Measurements from ENCODE around the gene CEBPB.

Gene CEBPB

GRCh38 chr20:50230871-50231560, 40.4 kb downstream of the CEBPB start:
- DNase-seq: no peak

DNA sequence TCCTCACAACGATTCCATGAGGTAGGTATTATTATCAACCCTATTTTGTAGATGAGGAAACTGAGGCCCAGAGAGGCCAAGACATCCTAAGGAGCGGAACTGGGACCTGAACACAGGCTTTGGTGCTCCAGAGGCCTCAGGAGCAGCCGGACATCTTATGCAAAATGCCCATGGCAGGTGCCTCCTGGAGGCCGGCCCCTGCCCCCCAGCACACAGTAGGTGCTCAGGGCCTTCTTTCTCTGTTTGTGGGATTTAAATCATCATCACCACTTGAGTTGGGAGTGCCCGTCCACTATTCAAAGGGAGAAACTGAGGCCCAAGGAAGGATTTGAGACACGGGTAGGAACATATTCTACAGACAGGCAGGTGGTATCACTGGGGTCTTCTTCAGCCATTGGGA, 41.2 kb downstream of the CEBPB start:
- no peak for DNase-seq

DNA sequence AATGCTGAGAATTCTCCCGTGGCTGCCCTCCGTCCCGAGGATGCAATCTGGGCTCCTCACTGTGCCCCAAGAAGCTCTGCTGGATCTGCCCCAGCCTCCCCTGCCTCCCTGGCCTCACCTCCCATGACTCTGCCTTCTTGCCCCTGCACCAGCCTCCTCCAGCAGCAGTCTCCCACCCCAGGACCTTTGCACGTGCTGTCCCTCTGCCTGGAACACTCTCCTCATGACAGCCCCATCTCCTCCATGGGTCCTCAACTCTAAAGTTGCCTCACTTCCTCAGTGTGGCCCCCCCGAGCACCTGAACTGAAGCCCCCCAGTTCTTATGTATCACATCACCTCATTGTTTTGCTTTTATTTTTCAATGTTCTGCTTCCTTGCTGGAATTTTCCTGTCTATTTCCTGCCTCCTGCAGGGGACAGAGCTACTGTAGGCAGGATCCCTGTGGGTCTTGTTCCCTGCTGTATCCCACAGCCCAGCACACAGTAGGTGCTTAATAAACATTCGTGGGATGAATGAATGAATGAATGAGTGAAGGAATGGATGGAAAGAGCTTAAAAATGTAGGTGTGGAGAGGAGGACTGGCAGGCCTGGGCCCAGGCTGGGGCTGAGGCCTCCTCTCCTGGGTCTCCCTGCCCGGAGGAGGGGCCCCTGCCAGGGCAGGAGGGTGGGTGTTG, 42.2 kb downstream of the CEBPB start:
- DNase-seq: no peak

GRCh38 chr20:50233325-50234212, 42.9 kb downstream of the CEBPB start:
- no peak for DNase-seq

GRCh38 chr20:50234288-50234687, 43.7 kb downstream of the CEBPB start:
- no peak for DNase-seq

- no peak for DNase-seq
Measured at GRCh38 chr20:50237349-50237748, 46.7 kb downstream of the CEBPB start.

DNA sequence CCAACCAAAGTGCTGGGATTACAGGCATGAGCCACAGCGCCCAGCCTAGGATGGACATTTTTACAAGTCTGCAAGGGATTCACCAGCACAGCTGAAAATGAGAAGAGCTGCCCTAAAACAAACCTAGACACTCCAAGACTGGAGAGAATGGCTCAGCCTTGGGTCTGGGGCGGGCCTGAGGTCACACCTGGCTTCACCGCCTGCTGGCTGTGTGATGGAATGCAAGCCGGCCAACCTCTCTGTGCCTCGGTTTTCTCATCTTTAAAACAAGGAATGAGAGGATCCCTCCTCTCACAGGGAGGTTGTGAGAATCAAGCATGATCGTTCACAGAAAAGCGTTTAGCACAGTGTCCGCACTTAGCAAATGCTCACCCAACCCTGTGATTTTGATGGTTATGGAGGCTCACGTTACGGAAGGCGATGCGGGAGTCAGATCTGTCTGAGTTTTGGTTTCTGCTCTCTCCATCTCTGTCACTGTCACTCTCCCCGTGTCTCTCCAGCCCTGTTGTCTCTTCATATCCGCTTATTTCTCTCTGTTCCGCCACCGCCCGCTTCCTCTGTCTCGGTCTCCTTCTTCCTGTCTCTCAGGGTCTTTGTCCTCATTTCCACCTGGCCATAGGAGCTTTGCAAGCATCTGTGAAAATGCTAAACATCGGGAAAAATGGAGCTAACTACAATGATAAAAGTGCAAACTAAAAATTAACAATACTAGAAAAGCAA, 47.6 kb downstream of the CEBPB start:
- no peak for DNase-seq

DNA sequence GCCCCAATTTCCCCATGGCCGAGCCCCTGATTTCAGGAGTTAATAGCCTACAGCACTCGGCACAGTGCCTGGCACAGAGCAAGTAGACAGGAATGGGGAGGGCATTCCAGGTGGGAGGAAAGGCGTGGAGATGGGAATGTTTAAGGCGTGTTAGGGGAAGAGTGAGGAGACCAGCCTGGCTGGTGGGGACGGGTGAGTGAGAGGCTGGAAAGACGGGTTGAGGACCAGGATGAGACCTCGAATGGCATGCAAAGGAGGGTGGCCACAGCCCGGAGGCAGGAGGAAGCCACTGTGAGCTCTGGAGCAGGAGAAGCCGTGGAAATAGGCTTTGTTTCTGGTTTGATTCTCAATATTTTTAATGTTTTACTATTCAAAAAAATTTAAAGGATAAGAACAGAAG, 49.5 kb downstream of the CEBPB start:
- DNase-seq: no peak

DNA sequence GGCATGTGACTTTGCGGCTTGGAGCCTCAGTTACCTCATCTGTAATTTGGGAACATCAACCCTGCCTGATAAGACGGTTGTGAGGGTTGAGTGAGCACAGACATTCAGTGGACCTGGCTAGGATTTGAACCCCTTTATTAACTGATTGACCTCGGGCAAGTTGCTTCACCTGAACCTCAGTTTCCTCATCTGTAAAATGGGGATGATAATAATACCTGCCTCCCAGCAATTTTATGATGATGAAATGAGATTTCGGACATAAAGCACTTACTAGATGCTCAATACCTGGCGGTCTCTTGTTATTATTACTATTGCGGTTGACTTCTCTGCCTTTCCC, 51.5 kb downstream of the CEBPB start:
- DNase-seq: no peak

Data from midbrain (tissue), 1 donor.